A673 (cell line): ENCODE results near the gene KAZN. TPM values are rescaled to one million over a fixed set of nuclear protein-coding genes. Genes with fewer than 3 reads are reported as not detected.

Source experiments
- BruUV-seq: library from RNA; stranded (reverse); fragments of 400-500 nt; replicated peaks from 2 replicates; lab custom pipeline; 2021; lab: Mats Ljungman, UMichigan
- CTCF ChIA-PET: fragments of 300-600 bp; sonication (Branson Sonifier 250); formaldehyde crosslinking; loops from one replicate; lab custom pipeline; 2022; ENCODE audit warnings: antibody characterized with exemption; lab: Charles Lee
- POLR2A ChIA-PET: fragments of 300-600 bp; sonication (Branson Sonifier 250); formaldehyde crosslinking; loops from one replicate; lab custom pipeline; 2022; ENCODE audit warnings: antibody characterized with exemption; ENCODE audit not compliant: low non-redundant PET; lab: Charles Lee
- DNase-seq: peaks from one replicate; pipeline ENCODE4 v3.0.0-alpha.2; 2015; ENCODE audit warnings: low spot score
- H3K27ac ChIP-seq: fragments of 200-600 bp; sonication (generic); 2 replicates; pipeline ENCODE4 v1.5.1; 2016; ENCODE audit warnings: mixed run types, low read depth, mild to moderate bottlenecking, mixed read lengths, antibody characterized with exemption, low read length; ENCODE audit not compliant: poor library complexity, severe bottlenecking
- H3K27me3 ChIP-seq: fragments of 200-600 bp; sonication (generic); replicated peaks from 2 replicates; pipeline ENCODE4 v1.6.1; 2017; ENCODE audit warnings: mixed run types, low read depth, mild to moderate bottlenecking, mixed read lengths, antibody characterized with exemption, low read length; ENCODE audit not compliant: insufficient read depth, poor library complexity
- H3K36me3 ChIP-seq: fragments of 200-600 bp; sonication (generic); 2 replicates; pipeline ENCODE4 v1.6.1; 2016; ENCODE audit warnings: mixed run types, mild to moderate bottlenecking, mixed read lengths, antibody characterized with exemption, low read length; ENCODE audit not compliant: insufficient read depth, poor library complexity, severe bottlenecking
- H3K4me1 ChIP-seq: fragments of 200-600 bp; sonication (generic); 2 replicates; pipeline ENCODE4 v1.6.1; 2017; ENCODE audit warnings: mixed run types, mild to moderate bottlenecking, mixed read lengths, antibody characterized with exemption, low read length; ENCODE audit not compliant: insufficient read depth, poor library complexity, severe bottlenecking
- H3K4me3 ChIP-seq: fragments of 200-600 bp; sonication (generic); 2 replicates; pipeline ENCODE4 v1.5.1; 2016; ENCODE audit warnings: low read depth, mixed run types, mild to moderate bottlenecking, mixed read lengths, low read length; ENCODE audit not compliant: poor library complexity, severe bottlenecking
- H3K9me3 ChIP-seq: fragments of 200-600 bp; sonication (generic); 2 replicates; pipeline ENCODE4 v1.6.1; 2016; ENCODE audit warnings: mixed run types, low read depth, mild to moderate bottlenecking, mixed read lengths, antibody characterized with exemption, low read length; ENCODE audit not compliant: poor library complexity, severe bottlenecking
- EZH2 ChIP-seq: fragments of 200-600 bp; sonication (generic); IDR thresholded peaks from 2 replicates; pipeline ENCODE4 v1.6.1; 2017; ENCODE audit warnings: borderline replicate concordance, low read depth, mild to moderate bottlenecking, mixed read lengths, antibody characterized with exemption, low read length; ENCODE audit not compliant: poor library complexity, severe bottlenecking
- intact Hi-C: fragments of 100-400 bp; cut with micrococcal nuclease; formaldehyde crosslinking; loops from one replicate; pipeline ENCODE4 v1.10.0; 2022; ENCODE audit not compliant: unreplicated experiment
- total RNA-seq: library from RNA; stranded (reverse); gene quantifications from 2 replicates; pipeline ENCODE4 v1.2.3, GENCODE V29; 2021
- TF ChIP-seq, protein P1 (sequence below): fragments of 300-800, 200-600 bp; sonication (generic); conservative IDR thresholded peaks from 2 replicates; pipeline ENCODE4 v1.5.1; 2017; ENCODE audit warnings: low read depth, mild to moderate bottlenecking, antibody characterized with exemption, low read length, moderate library complexity, mixed read lengths

KAZN gene
- total RNA-seq, 1 experiment from 2014 or later: 8.0 TPM

DNA sequence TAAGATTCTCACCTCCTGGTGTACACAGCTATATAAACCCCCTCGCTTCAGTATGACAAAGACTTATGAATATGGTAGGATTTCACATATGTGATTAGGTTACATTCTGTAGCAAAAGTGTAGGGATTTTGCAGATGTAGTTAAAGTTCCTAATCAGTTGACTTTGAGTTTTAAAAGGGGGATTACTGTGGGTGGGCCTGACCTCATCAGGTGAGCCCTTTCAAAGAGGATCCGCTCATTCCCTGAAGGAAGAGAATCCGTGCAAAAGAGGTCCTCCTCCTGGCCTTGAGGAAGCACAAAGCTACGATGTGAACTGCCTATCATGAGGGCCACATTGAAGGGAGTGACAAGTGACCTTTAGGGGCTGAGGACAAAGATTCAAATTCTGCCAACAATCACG is 30.6 kb upstream of the KAZN start:
- Histone ChIP-seq H3K27me3 (no peaks in the 10 kb centered on the region), H3K4me1 (no peaks in the 10 kb centered on the region), H3K9me3 (no peaks in the 10 kb centered on the region), H3K4me3 (no peak overlapping the region), H3K36me3 (no peaks in the 10 kb centered on the region), H3K27ac (no peak overlapping the region)
- intact Hi-C loops: no loop called here
- no TSS peak for BruUV-seq
- no peak for TF ChIP-seq EZH2
- TF ChIP-seq, protein P1, sequence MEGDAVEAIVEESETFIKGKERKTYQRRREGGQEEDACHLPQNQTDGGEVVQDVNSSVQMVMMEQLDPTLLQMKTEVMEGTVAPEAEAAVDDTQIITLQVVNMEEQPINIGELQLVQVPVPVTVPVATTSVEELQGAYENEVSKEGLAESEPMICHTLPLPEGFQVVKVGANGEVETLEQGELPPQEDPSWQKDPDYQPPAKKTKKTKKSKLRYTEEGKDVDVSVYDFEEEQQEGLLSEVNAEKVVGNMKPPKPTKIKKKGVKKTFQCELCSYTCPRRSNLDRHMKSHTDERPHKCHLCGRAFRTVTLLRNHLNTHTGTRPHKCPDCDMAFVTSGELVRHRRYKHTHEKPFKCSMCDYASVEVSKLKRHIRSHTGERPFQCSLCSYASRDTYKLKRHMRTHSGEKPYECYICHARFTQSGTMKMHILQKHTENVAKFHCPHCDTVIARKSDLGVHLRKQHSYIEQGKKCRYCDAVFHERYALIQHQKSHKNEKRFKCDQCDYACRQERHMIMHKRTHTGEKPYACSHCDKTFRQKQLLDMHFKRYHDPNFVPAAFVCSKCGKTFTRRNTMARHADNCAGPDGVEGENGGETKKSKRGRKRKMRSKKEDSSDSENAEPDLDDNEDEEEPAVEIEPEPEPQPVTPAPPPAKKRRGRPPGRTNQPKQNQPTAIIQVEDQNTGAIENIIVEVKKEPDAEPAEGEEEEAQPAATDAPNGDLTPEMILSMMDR: no peak
- DNase-seq: no peak
- ChIA-PET POLR2A (no interaction called here), CTCF (no interaction called here)

GRCh38 chr1:14568716-14569355 is 29.6 kb upstream of the KAZN start:
- POLR2A ChIA-PET: no interaction called here

GRCh38 chr1:14570514-14570913 is 28.0 kb upstream of the KAZN start:
- BruUV-seq: no TSS peak
- no peaks in the 10 kb centered on the region for H3K4me1 ChIP-seq
- H3K36me3 ChIP-seq: no peaks in the 10 kb centered on the region
- H3K9me3 ChIP-seq: no peaks in the 10 kb centered on the region
- intact Hi-C loops: loop anchor here (5.0 kb wide), 1 partner anchor 603 kb away; no protein-coding TSS in a partner anchor
- H3K4me3 ChIP-seq: no peak overlapping the region
- POLR2A ChIA-PET: no interaction called here
- no peaks in the 10 kb centered on the region for H3K27me3 ChIP-seq
- H3K27ac ChIP-seq: no peak overlapping the region
- CTCF ChIA-PET: no interaction called here
- peak; percentile 12 for DNase-seq
- TF ChIP-seq, protein P1: no peak
- TF ChIP-seq EZH2: no peak

More at GRCh38 chr1:14568716-14569355, 29.6 kb upstream of the KAZN start:
- Histone ChIP-seq H3K4me3 (no peak overlapping the region), H3K9me3 (no peaks in the 10 kb centered on the region), H3K36me3 (no peaks in the 10 kb centered on the region), H3K27ac (no peak overlapping the region), H3K4me1 (no peaks in the 10 kb centered on the region), H3K27me3 (no peaks in the 10 kb centered on the region)
- TF ChIP-seq EZH2: no peak
- TF ChIP-seq, protein P1: no peak
- no peak for DNase-seq
- no TSS peak for BruUV-seq
- intact Hi-C loops: no loop called here
- CTCF ChIA-PET: interaction anchor here (0.5 kb wide), 1 partner anchor 32 kb away, joined by 4 read pairs; no protein-coding TSS in a partner anchor
